IPS-NIHi11 (cell line): Measurements from ENCODE around the gene POLR1C.
A peak's percentile ranks its signal among the peaks of the same experiment; 100 is the strongest.
"Not testable (repeated sequence)": the region's sequence is repeated elsewhere in the genome, so short reads cannot be mapped to it uniquely, and the experiment has no call there.

Experiments
- DNase-seq: peaks from one replicate; pipeline ENCODE4 v3.0.0; 2012; ENCODE audit warnings: mixed read lengths, low spot score

POLR1C gene

DNA sequence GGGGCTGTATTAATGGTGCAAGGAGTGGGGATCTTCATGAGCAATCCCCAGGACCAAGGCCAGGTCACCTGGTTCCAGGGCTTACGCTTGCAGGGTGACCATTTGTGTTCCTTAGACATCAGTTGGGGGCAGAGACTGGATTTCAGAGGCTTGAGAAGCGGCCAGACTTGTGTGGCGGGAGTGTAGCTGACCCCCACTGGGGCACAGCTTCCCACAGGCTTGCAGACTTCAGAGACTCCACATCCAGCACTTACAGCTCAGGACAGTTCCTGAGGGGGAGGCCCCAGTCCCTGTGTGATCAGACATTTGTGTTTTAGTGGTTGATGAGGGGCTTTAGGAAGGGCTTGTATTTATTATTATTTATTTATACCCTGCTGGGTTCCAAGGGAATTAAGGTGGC is 24.2 kb upstream of the POLR1C start:
- DNase-seq: peak; percentile 48

GRCh38 chr6:43493230-43493629 is 23.7 kb upstream of the POLR1C start:
- no peak for DNase-seq

DNA sequence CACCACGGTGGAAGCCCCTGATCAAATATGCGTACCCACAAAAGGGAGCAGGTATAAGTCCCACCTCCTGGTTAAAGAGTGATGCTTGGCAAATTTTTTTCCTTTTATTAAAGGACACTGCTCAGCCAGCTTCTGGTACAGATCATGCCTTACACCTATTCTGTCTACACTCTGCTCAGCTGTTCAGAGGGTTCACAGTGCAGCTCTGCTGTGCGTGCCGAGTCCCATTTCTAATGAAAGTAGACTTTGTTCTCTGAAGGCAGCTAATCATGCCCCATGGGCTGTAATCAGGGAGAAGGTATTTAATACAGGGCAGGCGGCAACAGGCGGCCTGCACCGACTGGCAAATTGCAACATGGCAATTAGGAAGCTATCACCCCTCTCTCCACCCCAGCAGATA is 23.1 kb upstream of the POLR1C start:
- DNase-seq: no peak

DNA sequence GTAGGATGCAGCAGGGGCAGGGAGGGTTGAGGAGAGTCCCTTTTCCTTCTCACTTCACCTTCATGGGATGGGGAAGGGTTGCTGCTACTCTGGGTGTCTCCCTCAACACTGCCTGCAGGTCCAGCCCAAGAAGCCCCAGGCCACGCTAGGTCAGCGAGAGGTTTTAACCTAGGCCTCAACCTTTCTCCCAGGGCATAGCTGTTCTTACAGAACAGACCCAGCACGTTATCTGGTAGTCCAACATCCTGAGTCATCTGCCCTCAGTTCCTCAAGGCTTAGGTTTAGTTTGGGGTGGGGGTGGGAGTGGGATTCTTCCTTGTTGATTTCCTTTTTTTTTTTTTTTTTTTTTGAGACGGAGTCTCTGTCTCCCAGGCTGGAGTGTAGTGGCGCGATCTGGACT is 22.6 kb upstream of the POLR1C start:
- DNase-seq: no peak

DNA sequence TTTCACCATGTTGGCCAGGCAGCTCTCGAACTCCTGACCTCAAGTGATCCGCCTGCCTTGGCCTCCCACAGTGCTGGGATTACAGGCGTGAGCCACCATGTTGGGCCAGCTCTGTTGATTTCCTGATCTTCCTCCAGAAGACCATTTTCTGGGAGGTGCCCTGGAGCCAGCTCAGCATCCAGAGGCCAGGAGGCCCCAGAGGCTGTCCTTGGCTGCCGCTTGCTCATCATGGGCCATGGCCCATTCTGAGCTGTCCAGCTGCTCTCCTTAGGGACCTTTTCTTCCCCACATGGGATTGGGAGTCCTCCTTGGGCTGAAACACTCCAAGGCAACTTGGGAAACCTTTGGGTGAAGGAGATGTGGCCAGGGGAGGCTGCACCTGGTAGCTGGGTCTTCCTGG is 22.1 kb upstream of the POLR1C start:
- no peak for DNase-seq

DNA sequence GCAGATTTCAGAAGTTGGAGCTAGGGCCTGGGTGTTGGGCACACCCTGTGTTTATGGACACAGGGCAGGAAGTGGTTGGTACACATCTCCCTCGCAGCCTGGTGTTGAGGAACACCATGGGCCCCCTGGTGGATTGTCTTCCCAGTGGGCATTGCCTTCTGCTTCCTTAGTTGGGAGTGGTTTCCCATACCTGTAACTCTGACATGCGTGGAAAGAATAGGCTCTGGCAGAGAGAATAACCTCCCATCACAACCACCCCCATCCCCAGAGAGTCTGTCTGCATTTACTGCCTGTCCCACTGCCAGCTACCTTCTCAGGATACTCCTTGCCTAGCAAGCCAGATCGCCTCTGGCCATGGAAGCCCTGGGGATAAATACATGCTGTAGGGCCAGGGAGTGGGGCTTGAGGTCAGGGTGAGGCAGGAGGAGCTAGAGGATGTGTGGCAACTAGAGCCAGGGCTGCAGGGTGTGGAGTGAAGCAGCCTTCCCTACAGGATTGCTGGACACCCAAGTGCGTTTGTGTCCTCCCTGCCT is 21.4 kb upstream of the POLR1C start:
- no peak for DNase-seq

DNA sequence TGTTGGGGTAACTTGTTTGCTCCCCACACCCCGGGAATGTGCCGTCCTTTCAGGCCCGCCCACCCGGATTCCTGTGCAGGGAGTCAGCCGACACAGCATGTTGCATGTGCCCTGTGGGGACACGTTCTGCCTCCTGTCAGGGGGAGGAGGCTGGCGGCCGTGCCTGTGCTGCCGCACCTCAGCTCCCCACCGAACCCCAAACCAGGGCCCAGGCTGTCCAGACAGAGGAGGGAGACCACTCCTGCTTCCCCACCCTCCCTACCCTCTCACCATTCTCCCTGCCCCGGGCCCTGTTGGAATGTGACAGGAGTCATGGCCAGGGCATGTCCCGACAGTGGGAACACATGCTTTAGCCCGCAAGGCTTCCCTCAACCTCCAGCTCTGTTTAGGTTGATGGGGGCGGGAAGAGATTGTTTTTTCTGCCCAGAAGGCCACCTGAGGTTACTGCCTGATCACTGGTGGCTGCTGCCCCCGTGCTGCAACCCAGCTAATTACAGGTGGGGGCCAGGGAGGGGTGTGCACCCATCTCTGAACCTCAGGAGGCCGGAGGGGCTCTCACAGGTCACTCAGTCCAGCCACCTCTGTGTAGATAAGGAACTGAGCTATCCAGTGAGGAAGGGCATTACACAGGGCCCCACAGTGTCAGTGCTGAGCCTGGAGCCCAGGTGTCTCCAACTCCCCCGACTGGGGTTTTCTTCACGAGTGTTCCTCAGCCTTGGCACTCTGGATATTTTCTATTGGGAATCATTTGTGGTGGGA is 20.3 kb upstream of the POLR1C start:
- DNase-seq: peak; percentile 77

DNA sequence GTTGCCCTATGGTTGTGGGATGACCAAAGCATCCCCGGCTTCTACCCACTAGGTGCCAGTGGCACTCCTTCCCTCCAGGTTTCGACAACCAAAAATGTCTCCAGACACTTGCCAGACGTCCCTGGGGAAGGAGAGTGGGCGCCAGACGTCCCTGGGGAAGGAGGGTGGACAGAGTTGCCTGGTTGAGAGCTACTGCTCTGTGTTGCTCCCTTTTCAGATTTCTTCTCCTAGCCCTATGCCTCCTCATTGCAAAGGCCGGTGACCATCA is 19.8 kb upstream of the POLR1C start:
- DNase-seq: no peak

DNA sequence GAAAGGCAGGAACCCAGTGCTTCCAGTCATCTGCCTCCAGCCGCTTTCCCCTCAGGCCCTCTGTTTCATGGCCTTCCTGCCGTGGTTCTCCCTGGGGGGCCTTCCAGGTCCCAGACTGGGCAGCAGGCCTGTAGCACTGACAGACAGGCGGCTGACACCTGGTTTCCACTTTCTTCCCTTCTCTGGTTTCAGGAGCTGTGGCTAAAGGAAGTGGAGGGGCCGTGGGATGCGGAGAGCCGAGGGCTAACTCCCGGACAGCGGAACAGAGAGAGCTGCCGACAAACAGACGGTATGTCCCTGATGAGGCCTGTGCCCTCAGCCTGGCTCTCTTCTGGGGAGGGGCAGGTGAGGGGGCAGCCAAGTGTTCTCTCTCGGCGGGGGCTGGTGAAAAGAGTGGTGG is 19.2 kb upstream of the POLR1C start:
- no peak for DNase-seq

- not testable (repeated sequence) for DNase-seq
These were observed 18.6 kb upstream of the POLR1C start for GRCh38 chr6:43498291-43498690.

GRCh38 chr6:43499028-43499815 is 17.7 kb upstream of the POLR1C start:
- DNase-seq: no peak

GRCh38 chr6:43500921-43501320 is 16.0 kb upstream of the POLR1C start:
- no peak for DNase-seq

GRCh38 chr6:43502666-43503065 is 14.2 kb upstream of the POLR1C start:
- no peak for DNase-seq

GRCh38 chr6:43503443-43503842 is 13.4 kb upstream of the POLR1C start:
- no peak for DNase-seq

- no peak for DNase-seq
These were observed 11.9 kb upstream of the POLR1C start for GRCh38 chr6:43504756-43505593.

DNA sequence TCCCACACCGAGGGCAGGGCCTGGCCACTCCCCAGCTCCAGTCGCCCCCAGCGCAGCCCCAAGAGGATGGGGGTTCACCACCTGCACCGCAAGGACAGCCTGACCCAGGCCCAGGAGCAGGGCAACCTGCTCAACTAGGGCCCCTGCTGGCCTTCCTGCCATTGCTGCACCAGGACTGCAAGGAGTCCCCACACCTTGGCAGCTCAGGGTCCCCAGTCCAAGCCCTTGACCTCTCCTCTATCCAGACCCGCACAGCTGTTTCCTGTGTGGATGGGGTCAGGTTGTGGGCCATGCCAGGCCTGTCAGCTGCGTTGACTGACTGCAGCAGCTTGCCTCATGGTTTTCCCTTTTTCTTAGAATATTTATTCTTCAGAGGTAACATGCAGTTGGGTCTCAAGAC is 11.2 kb upstream of the POLR1C start:
- DNase-seq: peak; percentile 39

GRCh38 chr6:43506171-43506570 is 10.7 kb upstream of the POLR1C start:
- DNase-seq: no peak

DNA sequence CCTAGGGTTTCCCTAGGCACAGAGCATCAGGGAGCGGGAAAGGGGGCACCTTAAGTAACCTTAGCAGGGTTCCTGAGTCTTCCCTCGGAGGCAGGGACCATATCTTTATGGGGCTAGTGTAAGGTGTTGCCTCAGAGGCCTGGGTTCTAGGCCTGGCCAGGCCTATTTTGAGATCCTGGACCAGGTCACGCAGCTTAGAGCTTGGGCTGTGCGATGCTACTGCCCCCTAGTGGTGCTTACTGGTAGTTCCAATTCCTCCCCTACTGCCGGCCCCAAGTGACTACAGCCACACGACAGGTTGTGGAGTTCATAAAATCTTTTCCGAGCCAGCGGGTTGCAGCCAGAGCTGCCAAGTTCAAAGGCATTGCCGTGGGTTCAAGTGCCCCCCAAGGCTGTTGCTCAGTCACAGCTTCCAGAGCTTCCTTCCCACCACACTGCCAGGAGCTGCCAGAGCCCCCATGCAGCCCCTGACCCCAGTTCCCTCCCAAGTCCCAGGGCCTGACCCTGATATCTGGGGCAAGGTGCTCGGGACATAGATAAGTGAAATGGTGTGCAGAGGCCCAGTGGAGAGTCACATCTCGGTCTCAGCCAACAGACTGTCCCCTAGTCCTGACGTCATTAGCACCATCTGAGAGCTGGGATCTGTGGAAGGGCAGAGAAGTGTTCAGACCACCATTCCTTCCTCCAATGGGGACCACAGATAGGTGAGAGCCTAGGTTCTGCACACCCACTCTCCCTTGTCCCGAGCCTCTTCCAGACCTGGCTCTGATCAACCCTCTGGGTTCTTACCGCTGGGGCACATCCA is 10.0 kb upstream of the POLR1C start:
- peak; percentile 86 for DNase-seq

DNA sequence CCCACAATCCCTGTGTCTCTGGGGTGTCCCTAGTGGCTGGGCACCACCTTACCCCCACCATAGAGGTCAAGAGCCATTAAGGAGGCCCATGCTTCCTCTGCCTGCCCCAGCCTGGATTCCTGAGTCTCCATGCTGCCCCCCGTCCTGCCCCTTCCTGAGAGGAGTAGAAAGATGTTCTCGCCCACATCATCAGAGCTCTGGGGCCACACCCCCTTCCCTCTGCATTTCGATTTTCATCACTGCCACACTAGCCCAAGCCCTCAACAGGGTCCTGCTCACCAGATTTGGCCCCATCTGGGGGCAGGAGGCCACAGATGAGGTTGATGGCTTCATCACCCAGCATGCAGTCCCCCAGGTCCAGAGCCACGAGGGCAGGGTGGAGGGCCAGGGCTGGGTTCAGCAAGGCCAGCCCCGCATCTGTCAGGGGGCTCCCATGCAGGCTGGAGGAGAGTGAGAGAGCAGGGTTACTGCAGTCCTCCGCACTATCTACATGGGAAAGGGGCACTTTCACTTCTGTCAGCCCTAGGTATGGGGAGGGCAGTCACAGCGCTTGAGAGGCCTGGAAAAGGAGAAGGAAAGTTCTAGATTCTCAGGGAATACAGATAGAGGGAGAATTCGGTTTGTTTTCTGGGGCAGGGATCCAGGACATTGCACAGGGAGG is 8.3 kb upstream of the POLR1C start:
- no peak for DNase-seq

- DNase-seq: peak; percentile 29
These were observed 7.5 kb upstream of the POLR1C start for GRCh38 chr6:43509142-43509983.
